NCI-H2196 treated with DMSO at 0.1 percent for 48 hours (cell line): Measurements from ENCODE around the gene USP51.
A peak's percentile ranks its signal among the peaks of the same experiment; 100 is the strongest.
"Not testable (repeated sequence)": the region's sequence is repeated elsewhere in the genome, so short reads cannot be mapped to it uniquely, and the experiment has no call there.

ENCODE experiments used
- DNase-seq: peaks from one replicate; lab custom pipeline; 2025; ENCODE audit not compliant: unreplicated experiment; lab: John Stamatoyannopoulos, UW

Gene USP51

DNA sequence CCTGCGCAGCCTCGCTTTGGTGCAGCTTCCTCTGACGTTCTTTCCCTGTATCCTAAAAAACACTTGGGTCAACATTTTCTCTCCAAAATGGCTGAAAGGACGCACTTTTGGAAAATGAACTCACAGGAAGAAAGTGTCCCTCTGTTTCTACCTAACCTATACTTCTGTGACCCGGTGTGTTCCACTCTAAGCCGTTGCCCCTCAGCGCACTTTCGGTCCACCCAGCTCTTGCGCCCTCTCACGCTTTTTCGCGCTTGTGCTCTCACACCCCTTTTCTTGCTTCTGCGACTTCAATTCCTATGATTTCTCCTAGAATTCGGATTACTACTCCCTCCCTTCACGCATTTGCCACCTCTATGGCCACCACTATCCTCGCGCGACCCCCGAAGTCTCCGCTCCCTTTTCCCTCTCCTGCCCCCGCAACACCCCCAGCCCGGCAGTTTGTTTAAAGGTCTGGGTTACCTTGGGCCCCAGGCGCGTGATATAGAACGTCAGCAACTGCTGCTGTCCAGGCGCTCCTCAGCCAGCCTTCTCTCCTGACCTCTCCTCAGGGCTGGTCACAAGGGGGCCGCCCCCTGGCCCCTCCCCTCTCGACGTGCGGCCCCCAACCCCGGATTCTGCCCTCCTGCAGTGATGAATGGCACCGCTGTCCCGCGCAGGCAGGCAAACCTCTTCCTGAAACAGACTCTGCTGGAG lies at the start of gene USP51:
Gene USP51 (minus strand): TSS at position 535 of the 696 bp plus-strand sequence. CDS start 909 bp downstream, outside the sequence.
- DNase-seq = peak; percentile 24

- DNase-seq = no peak
Observed at GRCh38 chrX:55524487-55524886, 34.8 kb upstream of the USP51 start.

- no peak for DNase-seq
Observed at GRCh38 chrX:55523356-55523755, 33.7 kb upstream of the USP51 start.

- no peak for DNase-seq
Observed at GRCh38 chrX:55522596-55523276, 33.1 kb upstream of the USP51 start.

GRCh38 chrX:55521687-55522086 lies 32.0 kb upstream of the USP51 start:
- DNase-seq = no peak

DNA sequence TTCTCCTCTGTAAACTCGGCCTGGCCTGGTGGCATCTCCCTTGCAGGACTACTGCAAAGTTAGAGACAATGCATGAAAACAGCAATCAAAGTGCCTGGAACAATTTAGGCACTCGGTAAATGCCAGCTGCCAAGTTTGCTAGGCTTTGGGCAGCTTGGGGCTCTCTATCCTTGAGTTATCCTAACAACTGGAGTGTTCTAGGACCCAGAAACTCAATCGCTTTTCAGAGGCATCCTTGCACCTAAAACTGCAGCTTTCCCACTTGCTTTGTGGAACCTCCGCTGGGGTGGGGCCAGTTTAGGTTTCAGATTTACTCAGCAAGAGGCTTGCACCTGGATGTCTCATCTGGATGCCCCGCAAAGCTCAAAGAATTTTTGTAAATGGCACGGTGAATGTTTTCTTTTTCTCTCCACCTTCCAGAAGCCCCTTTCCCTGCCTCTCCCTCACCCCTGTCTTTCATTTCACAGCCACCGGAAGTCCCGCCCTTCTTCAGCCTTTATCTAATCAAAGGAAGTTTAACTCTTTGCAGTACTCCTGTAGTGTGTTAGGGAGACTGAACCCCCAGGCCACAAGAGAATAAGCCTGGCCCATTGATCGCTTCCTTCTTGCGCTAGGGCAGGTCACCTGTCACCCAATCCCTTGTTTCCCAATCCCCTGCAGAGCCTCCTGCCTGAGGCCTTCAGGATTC lies 27.3 kb upstream of the USP51 start:
- not testable (repeated sequence) for DNase-seq

GRCh38 chrX:55513045-55513737 lies 23.5 kb upstream of the USP51 start:
- DNase-seq = not testable (repeated sequence)

GRCh38 chrX:55508410-55509152 lies 18.9 kb upstream of the USP51 start:
- not testable (repeated sequence) for DNase-seq

DNA sequence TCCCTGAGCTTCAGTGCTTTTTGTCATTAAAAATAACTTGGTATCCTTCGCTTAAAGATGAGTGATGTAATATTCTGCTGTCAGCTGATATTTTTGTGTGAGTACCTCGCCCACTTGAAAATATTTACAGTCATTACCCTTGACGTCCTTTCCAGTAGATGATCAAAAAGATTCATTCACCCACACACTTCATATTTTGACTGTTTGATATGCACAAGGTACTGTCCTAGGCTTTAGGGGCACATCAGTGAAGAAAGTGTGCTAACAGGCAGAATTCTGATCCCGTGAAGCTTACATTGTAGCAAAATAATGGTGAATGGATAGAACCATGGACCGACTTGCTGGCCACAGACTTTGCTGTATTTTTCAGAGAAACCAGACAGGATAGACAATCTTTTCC lies 18.1 kb upstream of the USP51 start:
- DNase-seq = not testable (repeated sequence)

- not testable (repeated sequence) for DNase-seq
Observed at GRCh38 chrX:55507010-55507409, 17.4 kb upstream of the USP51 start.

DNA sequence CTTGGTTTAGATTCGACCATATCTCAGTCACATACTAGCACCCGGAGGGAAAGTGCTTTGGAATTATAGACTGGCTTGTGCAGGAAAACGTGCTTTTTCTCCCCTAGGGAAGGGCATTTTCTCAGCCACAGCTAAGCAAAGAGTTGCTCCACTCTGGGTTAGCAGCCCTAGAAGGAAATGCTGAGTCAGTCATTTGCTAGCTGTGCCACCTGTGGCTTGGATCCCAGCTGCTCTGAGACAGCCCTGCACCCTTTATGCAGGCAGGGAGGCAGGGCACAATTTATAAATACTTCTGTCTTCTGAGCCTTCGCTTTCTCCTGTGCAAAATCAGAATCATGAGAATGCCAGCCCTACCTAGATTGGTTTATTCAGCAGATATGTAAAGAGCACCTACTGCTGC lies 1.3 kb upstream of the USP51 start:
- DNase-seq = no peak

DNA sequence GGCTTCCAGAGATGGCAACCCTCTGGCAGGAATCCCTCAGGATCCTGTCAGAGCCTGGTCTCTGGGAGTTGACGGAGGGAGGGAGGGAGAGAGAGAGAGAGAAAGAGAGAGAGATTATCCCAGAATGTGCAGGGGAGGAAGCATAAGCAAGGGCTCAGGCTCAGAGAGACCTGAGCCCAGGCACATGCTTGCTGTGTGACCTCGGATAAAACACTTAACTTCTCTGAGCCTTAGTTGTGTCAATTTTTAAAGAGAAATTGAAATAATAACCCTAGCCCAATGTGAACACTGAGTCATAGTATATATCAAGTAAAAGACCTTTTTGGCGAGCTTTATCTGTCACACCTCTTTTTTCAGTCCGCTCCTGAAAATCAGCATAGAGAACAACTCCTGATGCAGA lies 473 bp upstream of the USP51 start:
- no peak for DNase-seq

DNA sequence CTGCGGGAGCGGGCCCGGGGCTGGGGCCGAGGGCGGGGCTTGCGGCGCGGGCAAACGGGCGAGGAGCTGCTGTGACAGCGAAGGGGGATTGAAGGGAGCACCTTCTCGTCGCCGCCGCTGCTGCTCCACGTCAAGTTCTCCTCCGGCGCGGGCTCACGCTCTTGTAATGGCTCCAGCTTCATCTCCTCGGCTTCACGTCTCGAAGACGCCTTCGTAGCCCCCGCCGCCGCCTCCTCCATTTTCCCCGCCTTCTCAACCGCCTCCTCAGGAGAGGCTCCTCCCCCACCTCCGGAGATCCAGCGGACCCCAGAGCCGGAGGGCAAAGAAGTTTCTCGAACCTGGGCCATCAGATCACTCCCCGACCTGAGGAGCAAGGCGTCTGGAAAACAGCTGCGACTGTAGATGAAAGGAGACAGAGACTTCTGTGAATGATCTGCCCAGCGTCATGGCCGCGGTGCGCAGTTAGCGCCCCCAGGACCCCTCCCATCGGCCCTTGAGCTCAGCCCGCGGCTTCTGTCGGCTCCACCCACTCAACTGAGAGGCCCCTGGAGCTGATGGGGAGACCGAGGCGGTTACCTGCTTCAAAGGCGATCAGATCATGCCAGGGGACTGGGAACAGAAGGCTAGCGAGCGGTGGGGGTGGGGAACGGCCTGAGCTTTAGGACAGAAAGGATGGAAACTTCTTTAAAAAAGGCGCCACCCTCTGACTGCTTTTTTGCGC lies 895 bp downstream of the USP51 start:
- peak; percentile 40 for DNase-seq

GRCh38 chrX:55488006-55488592 lies 1.5 kb downstream of the USP51 start:
- DNase-seq = no peak

GRCh38 chrX:55487143-55487542 lies 2.5 kb downstream of the USP51 start:
- no peak for DNase-seq

GRCh38 chrX:55486736-55487135 lies 2.9 kb downstream of the USP51 start:
- peak; percentile 31 for DNase-seq

GRCh38 chrX:55484948-55485347 lies 4.7 kb downstream of the USP51 start:
- DNase-seq = no peak

DNA sequence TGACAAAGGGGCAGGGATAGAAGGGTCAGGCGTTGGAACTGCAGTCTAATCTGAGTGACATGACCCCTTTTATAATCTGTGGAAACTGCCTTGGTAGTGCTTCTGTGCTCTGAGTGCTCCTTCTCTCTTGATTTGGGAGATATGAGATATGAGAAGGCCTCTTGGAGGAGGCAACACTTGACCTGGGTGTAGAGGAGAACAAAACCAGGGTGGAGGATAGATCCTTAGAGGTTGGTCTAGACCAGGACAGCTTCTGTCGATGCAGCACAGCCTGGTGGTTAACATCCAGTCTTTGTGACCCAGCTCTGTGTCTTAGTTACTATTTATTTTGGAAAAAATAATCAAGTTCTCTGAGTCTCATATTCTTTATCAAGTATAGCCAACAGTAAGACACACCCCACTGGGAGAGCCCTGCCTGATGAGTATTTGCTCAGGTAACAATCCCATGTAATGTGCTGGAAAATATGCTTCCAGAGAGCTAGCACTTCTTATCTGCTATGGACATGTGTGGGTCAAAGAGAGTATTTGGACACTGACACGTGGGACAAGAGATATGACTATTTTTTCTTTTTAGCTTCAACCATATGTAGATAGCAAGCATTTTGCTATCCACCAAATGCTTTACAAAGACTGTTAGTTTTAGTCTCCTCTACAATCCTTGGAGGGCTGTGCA lies 9.1 kb downstream of the USP51 start:
- no peak for DNase-seq

- DNase-seq = not testable (repeated sequence)
Observed at GRCh38 chrX:55479956-55480355, 9.7 kb downstream of the USP51 start.
